Inferior parietal cortex (tissue), 1 donor: ENCODE data around the gene ZNF695.

ENCODE experiments used
- DNase-seq: peaks from one replicate; pipeline ENCODE4 v3.0.0-alpha.2; 2016; ENCODE audit errors: extremely low spot score

Gene ZNF695

DNA sequence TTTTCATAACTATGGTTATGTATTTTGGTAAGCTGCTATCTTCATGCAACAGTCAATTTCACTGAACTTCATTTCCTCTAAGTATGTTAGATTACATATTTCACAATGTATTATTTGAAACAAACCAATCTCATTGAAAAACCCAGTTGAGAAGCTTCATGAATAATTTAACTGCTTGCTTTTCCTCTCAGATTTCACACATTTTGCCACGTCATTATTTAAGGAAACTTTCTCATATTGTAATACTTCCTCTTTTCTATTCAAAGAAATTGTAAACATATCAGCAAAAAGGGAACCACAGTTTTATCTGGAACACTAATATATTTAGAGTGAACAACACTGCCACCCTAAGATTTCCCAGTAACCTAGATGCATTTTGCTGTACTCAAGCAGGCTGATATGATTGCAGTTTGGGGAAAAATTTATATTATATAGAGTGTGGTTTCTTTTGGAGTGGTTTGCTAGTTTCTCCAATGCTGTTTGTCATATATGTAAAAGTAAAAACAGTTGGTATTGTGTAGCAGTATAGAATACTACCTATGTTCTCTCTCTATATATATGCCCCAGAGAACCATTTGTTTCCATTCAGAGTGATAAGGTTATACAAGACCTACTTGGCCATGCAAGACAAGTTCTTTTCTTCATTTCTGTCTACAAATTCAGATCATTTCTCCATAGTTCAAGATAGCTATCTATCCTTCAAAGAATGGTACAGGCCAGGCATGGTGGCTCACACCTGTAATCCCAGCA lies 47.7 kb downstream of the ZNF695 start:
- DNase-seq = peak; percentile 40

DNA sequence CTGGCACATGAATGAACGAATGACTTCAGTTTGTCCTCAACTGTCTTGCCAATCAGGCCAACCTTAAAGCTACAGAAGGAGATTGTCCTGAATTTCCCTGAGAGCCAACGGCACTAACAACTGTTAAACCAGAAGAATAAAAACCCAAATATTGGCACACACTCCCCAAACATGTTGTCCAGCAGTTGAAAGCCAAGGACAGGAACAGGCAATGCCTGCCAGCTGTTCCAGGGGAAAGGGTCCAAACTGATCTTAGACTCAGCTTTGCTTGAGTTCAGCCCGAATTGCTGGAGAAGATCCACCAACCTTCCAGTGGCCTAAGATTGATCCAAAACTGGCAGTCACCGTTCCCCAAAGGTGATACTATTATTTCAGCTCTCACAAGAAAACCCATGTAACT lies 53.7 kb downstream of the ZNF695 start:
- DNase-seq = no peak

- no peak for DNase-seq
Observed at GRCh38 chr1:246951413-246951812, 56.4 kb downstream of the ZNF695 start.

- no peak for DNase-seq
Observed at GRCh38 chr1:246949956-246950355, 57.9 kb downstream of the ZNF695 start.

- DNase-seq = peak; percentile 55
Observed at GRCh38 chr1:246947255-246947654, 60.6 kb downstream of the ZNF695 start.

DNA sequence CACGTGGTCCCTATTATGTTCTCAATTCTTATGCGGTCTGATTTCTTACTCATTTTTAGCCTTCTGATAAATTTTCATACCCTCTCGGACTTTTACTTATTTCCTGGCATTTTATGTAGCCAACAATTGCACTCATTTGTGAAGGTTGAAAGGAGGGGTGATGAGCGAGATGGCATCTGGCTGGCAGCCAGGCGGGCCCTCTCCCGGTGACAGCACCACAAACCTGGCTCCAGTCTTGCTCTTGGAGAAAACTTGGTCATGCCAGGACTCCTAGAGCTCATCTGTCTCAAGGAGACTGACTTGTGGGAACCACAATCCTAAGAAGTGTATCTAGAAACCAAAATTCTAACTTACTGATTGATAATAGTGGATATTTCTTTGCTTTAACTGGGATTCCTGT lies 61.5 kb downstream of the ZNF695 start:
- no peak for DNase-seq
